Cardiac muscle cell (in vitro differentiated cells and primary cell): Measurements from ENCODE around the gene ARMC9. TPM values are rescaled to one million over a fixed set of nuclear protein-coding genes. Genes with fewer than 3 reads are reported as not detected.

Experiments used
- DNase-seq, 2 donors: peaks; one replicate each; pipeline versions ENCODE4 v3.0.0 to v3.0.0-alpha.2; 2010 to 2017; ENCODE audit warnings: low read depth in 1 of 2, low spot score in 1 of 2
- H3K27ac ChIP-seq: fragments of 200-600 bp; sonication (generic); 2 replicates; pipeline ENCODE4 v1.5.1; 2016
- H3K27me3 ChIP-seq: fragments of 200-600 bp; sonication (generic); 2 replicates; pipeline ENCODE4 v1.6.0; 2016; ENCODE audit warnings: control low read depth
- H3K36me3 ChIP-seq: fragments of 200-600 bp; sonication (generic); 2 replicates; pipeline ENCODE4 v1.5.1; 2016; ENCODE audit warnings: control low read depth
- H3K4me1 ChIP-seq: fragments of 200-600 bp; sonication (generic); 2 replicates; pipeline ENCODE4 v1.8.1; 2017; ENCODE audit warnings: low read depth, mild to moderate bottlenecking, mixed run types
- H3K4me3 ChIP-seq: fragments of 200-600 bp; sonication (generic); 2 replicates; pipeline ENCODE4 v1.5.1; 2016; ENCODE audit warnings: mild to moderate bottlenecking
- H3K9me3 ChIP-seq: fragments of 200-600 bp; sonication (generic); 2 replicates; pipeline ENCODE4 v1.5.1; 2017; ENCODE audit warnings: low read depth, mild to moderate bottlenecking, control low read depth
- CTCF ChIP-seq: IDR thresholded peaks from 2 replicates; pipeline ENCODE4 v1.5.1; 2012; ENCODE audit warnings: low read depth, mild to moderate bottlenecking, low read length
- polyA plus RNA-seq: library from polyadenylated mRNA; unstranded; fragments of >200 nt; fragmentation: Nextera tagmentation; extraction: Ambion mirVana; gene quantifications from 2 replicates; pipeline ENCODE4 v1.2.1, GENCODE V29; 2016
- total RNA-seq: library from RNA; depleted of rRNA; stranded (reverse); fragments of >200 nt; gene quantifications from 2 replicates; pipeline ENCODE4 v1.2.3, GENCODE V29; 2016

The ARMC9 gene
- total and polyA plus RNA-seq, 2 experiments from 2014 or later = 27.4 to 30.0 TPM

GRCh38 chr2:231188506-231189170 lies 9.8 kb upstream of the ARMC9 start:
- DNase-seq = no peak
- H3K27me3 ChIP-seq = no peaks in the 10 kb centered on the region

GRCh38 chr2:231189171-231189530 lies 9.3 kb upstream of the ARMC9 start:
- Histone ChIP-seq H3K36me3 (no peaks in the 10 kb centered on the region), H3K9me3 (no peaks in the 10 kb centered on the region), H3K27ac (no peak overlapping the region), H3K27me3 (no peaks in the 10 kb centered on the region), H3K4me1 (no peaks in the 10 kb centered on the region), H3K4me3 (no peak overlapping the region)
- no peak for DNase-seq
- no peak for TF ChIP-seq CTCF

More at GRCh38 chr2:231188506-231189170, 9.8 kb upstream of the ARMC9 start:
- TF ChIP-seq CTCF = no peak
- H3K4me3 ChIP-seq = no peak overlapping the region
- H3K27ac ChIP-seq = no peak overlapping the region
- H3K4me1 ChIP-seq = no peaks in the 10 kb centered on the region
- H3K36me3 ChIP-seq = no peaks in the 10 kb centered on the region
- no peaks in the 10 kb centered on the region for H3K9me3 ChIP-seq

- H3K4me1 ChIP-seq = no peaks in the 10 kb centered on the region
- no peak overlapping the region for H3K27ac ChIP-seq
- no peaks in the 10 kb centered on the region for H3K9me3 ChIP-seq
- H3K27me3 ChIP-seq = no peaks in the 10 kb centered on the region
- peak in 1 of 2 donors; percentile 66 for DNase-seq
- H3K4me3 ChIP-seq = no peak overlapping the region
- no peaks in the 10 kb centered on the region for H3K36me3 ChIP-seq
- no peak for TF ChIP-seq CTCF
Measured at GRCh38 chr2:231189571-231190495, 8.6 kb upstream of the ARMC9 start.

GRCh38 chr2:231190531-231191197 lies 7.8 kb upstream of the ARMC9 start:
- no peaks in the 10 kb centered on the region for H3K9me3 ChIP-seq
- no peaks in the 10 kb centered on the region for H3K27me3 ChIP-seq
- peak in 1 of 2 donors; percentile 73 for DNase-seq
- H3K4me3 ChIP-seq = no peak overlapping the region
- peak; percentile 11 for TF ChIP-seq CTCF
- H3K4me1 ChIP-seq = no peaks in the 10 kb centered on the region
- no peak overlapping the region for H3K27ac ChIP-seq
- H3K36me3 ChIP-seq = no peaks in the 10 kb centered on the region
